HepG2 (cell line): ENCODE results near the gene CDC25C. TPM values are rescaled to one million over a fixed set of nuclear protein-coding genes. Genes with fewer than 3 reads are reported as not detected.
A peak's percentile ranks its signal among the peaks of the same experiment; 100 is the strongest.

Experiments
- ATAC-seq: fragments of 200-7000 bp; cut with Tn5 transposase; 3 replicates; pipeline ENCODE4 v1.9.1; 2020; ENCODE audit warnings: mild to moderate bottlenecking, moderate library complexity
- BruUV-seq: library from RNA; stranded (reverse); fragments of 400-500 nt; replicated peaks from 2 replicates; lab custom pipeline; 2021; lab: Mats Ljungman, UMichigan
- CTCF ChIA-PET: fragments of 300-600 bp; formaldehyde crosslinking; extraction: SDS; loops from one replicate; lab custom pipeline; 2021; ENCODE audit warnings: low total read pairs, inconsistent platforms, low intra/inter-chr PET ratio; lab: Yijun Ruan, JAX
- POLR2A ChIA-PET: fragments of 350-600 bp; sonication (Branson Sonifier 250); formaldehyde crosslinking; loops from one replicate; lab custom pipeline; 2020; ENCODE audit warnings: antibody characterized with exemption, inconsistent platforms; lab: Yijun Ruan, JAX
- DNase-seq: peaks from one replicate; pipeline ENCODE4 v3.0.0-alpha.2; 2015; ENCODE audit warnings: low spot score
- FAIRE-seq: peaks from 3 replicates; lab custom pipeline; 2011; peaks lifted over from hg19 to GRCh38; lab: Jason Lieb, UNC
- H2AFZ ChIP-seq: one replicate; pipeline ENCODE4 v1.6.1; 2011; ENCODE audit warnings: low read length, inconsistent platforms
- H3K27ac ChIP-seq: fragments of 300-600 bp; 3 replicates; pipeline ENCODE4 v1.8.0; 2011; ENCODE audit warnings: mixed run types, mild to moderate bottlenecking, mixed read lengths, low read length, inconsistent platforms; ENCODE audit not compliant: insufficient read depth; ENCODE audit errors: extremely low read length
- H3K27me3 ChIP-seq, 2 experiments: fragments of 200-600 bp in 1 of 2; 2 replicates in 1 of 2; 3 replicates in 1 of 2; pipeline versions ENCODE4 v1.6.0 to v1.8.0; 2011; ENCODE audit warnings: low read length in 2 of 2, mild to moderate bottlenecking in 2 of 2, moderate library complexity in 2 of 2, inconsistent platforms in 1 of 2; ENCODE audit not compliant: insufficient read depth in 2 of 2, control insufficient read depth in 1 of 2
- H3K36me3 ChIP-seq, 2 experiments: fragments of 200-600 bp in 1 of 2; replicated peaks in 1 of 2; 2 replicates in 1 of 2; 3 replicates in 1 of 2; pipeline versions ENCODE4 v1.5.1 to v1.8.0; 2011; ENCODE audit warnings: low read length in 2 of 2, inconsistent platforms in 1 of 2; ENCODE audit not compliant: insufficient read depth in 2 of 2, control insufficient read depth in 1 of 2
- H3K4me1 ChIP-seq: 2 replicates; pipeline ENCODE4 v1.5.1; 2012; ENCODE audit warnings: low read length, inconsistent platforms; ENCODE audit not compliant: insufficient read depth
- H3K4me2 ChIP-seq: 2 replicates; pipeline ENCODE4 v1.6.0; 2011; ENCODE audit warnings: low read depth, low read length, inconsistent platforms
- H3K4me3 ChIP-seq, 3 experiments: fragments of 200-600 bp in 1 of 3; sonication (generic), shearing (Covaris generic) in 1 of 3; replicated peaks in 1 of 3; 2 replicates each; pipeline ENCODE4 v1.5.1; 2011 to 2016; ENCODE audit warnings: low read length in 3 of 3, inconsistent platforms in 2 of 3, low read depth in 2 of 3, mild to moderate bottlenecking in 2 of 3, control low read depth in 1 of 3, mixed read lengths in 1 of 3; ENCODE audit not compliant: insufficient read depth in 1 of 3
- H3K79me2 ChIP-seq: one replicate; pipeline ENCODE4 v1.6.1; 2011; ENCODE audit warnings: low read length, inconsistent platforms; ENCODE audit not compliant: insufficient read depth
- H3K9ac ChIP-seq: 2 replicates; pipeline ENCODE4 v1.6.0; 2011; ENCODE audit warnings: mild to moderate bottlenecking, low read depth, low read length, inconsistent platforms; ENCODE audit not compliant: insufficient read depth
- H3K9me3 ChIP-seq: 2 replicates; pipeline ENCODE4 v1.5.1; 2012; ENCODE audit warnings: mild to moderate bottlenecking, low read length
- H4K20me1 ChIP-seq: 2 replicates; pipeline ENCODE4 v1.6.0; 2011; ENCODE audit warnings: inconsistent platforms, mild to moderate bottlenecking, low read length, moderate library complexity; ENCODE audit not compliant: insufficient read depth
- BRD4 ChIP-seq: sonication (generic); formaldehyde crosslinking; IDR thresholded peaks from 2 replicates; pipeline ENCODE4 v1.4.0; 2020; ENCODE audit warnings: missing genetic modification reagents
- FOXK1 ChIP-seq: sonication (generic); formaldehyde crosslinking; IDR thresholded peaks from 2 replicates; pipeline ENCODE4 v1.4.0; 2020; ENCODE audit warnings: low read depth, missing genetic modification reagents, borderline replicate concordance
- MAFK ChIP-seq, 2 experiments: IDR thresholded peaks in 1 of 2; conservative IDR thresholded peaks in 1 of 2; 2 replicates each; pipeline ENCODE4 v1.6.1; 2011; ENCODE audit warnings: improper control_type of control experiment in 2 of 2, low read length in 2 of 2
- MYNN ChIP-seq: sonication (generic); formaldehyde crosslinking; IDR thresholded peaks from 2 replicates; pipeline ENCODE4 v1.4.0; 2020; ENCODE audit warnings: mild to moderate bottlenecking, low read depth, missing genetic modification reagents
- NFYB ChIP-seq: sonication (generic); formaldehyde crosslinking; IDR thresholded peaks from 2 replicates; pipeline ENCODE4 v1.4.0; 2020; ENCODE audit warnings: missing genetic modification reagents
- RAD21 ChIP-seq: fragments of 450-650 bp; formaldehyde crosslinking; IDR thresholded peaks from 2 replicates; pipeline ENCODE4 v1.5.0; 2020; ENCODE audit warnings: mild to moderate bottlenecking
- SAP130 ChIP-seq: IDR thresholded peaks from 2 replicates; pipeline ENCODE4 v1.6.1; 2016; ENCODE audit warnings: low read depth
- TCF7 ChIP-seq: sonication (generic); IDR thresholded peaks from 2 replicates; pipeline ENCODE4 v1.6.1; 2016; ENCODE audit warnings: antibody characterized with exemption, low read depth
- TMF1 ChIP-seq: sonication (generic); formaldehyde crosslinking; IDR thresholded peaks from 2 replicates; pipeline ENCODE4 v1.8.1; 2022; ENCODE audit warnings: low read depth, missing genetic modification reagents
- TOPORS ChIP-seq: sonication (generic); formaldehyde crosslinking; IDR thresholded peaks from 2 replicates; pipeline ENCODE4 v1.8.0; 2023; ENCODE audit warnings: mild to moderate bottlenecking, missing genetic modification reagents
- ZKSCAN1 ChIP-seq: fragments of 150-350 bp; IDR thresholded peaks from 2 replicates; pipeline ENCODE4 v1.6.1; 2014; ENCODE audit warnings: low read length
- ZNF761 ChIP-seq: sonication (generic); formaldehyde crosslinking; conservative IDR thresholded peaks from 2 replicates; pipeline ENCODE4 v1.4.0; 2020; ENCODE audit warnings: mild to moderate bottlenecking, missing genetic modification reagents
- WGBS: methylation state at CpG from one replicate; pipeline ENCODE4 v1.1.6; 2017; ENCODE audit warnings: low lambda C conversion rate; 5-methylcytosine and 5-hydroxymethylcytosine counted together
- in situ Hi-C: cut with HindIII; loops from 2 replicates; pipeline ENCODE4 v1.10.0; 2017; ENCODE audit warnings: low pct_unique_long_range_greater_than_20kb; ENCODE audit not compliant: extremely low pct_ligation_motif_present
- intact Hi-C: fragments of 100-400 bp; cut with micrococcal nuclease; formaldehyde crosslinking; loops from one replicate; pipeline ENCODE4 v1.10.0; 2022; ENCODE audit not compliant: unreplicated experiment
- polyA plus RNA-seq, 8 experiments: library from polyadenylated mRNA; depleted of rRNA in 3 of 8; stranded (reverse) in 7 of 8; unstranded in 1 of 8; fragments of >200 nt; fragmentation: Illumina TruSeq in 4 of 8; extraction: Trizol in 4 of 8; gene quantifications; 2 replicates each; pipeline versions ENCODE4 v1.2.1 to v1.2.3, GENCODE V29; 2011 to 2016; ENCODE audit warnings: low read depth in 4 of 8, missing spikeins in 1 of 8, mixed read lengths in 1 of 8; ENCODE audit not compliant: insufficient read depth in 1 of 8
- total RNA-seq, 5 experiments: library from RNA; depleted of rRNA; stranded (reverse); fragments of >200 nt; fragmentation: Illumina TruSeq; extraction: Trizol; gene quantifications; 2 replicates each; pipeline ENCODE4 v1.2.3, GENCODE V29; 2016; ENCODE audit warnings: low read depth in 1 of 5
- TF ChIP-seq, protein P1 (sequence below): sonication (generic); formaldehyde crosslinking; IDR thresholded peaks from 2 replicates; pipeline ENCODE4 v1.5.0; 2020; ENCODE audit warnings: mild to moderate bottlenecking, missing genetic modification reagents, borderline replicate concordance
- TF ChIP-seq, protein P2 (sequence below): IDR thresholded peaks from 2 replicates; pipeline ENCODE4 v1.6.1; 2016; ENCODE audit warnings: control low read depth
- TF ChIP-seq, protein P3 (sequence below): IDR thresholded peaks from 2 replicates; pipeline ENCODE4 v1.6.1; 2012; ENCODE audit warnings: inconsistent platforms
- TF ChIP-seq, protein P4 (sequence below): sonication (generic); formaldehyde crosslinking; IDR thresholded peaks from 2 replicates; pipeline ENCODE4 v1.4.0; 2020; ENCODE audit warnings: mild to moderate bottlenecking, low read depth, missing genetic modification reagents

The CDC25C gene
- total and polyA plus RNA-seq, 2 of the 13 experiments (the other 11 are each of a cell fraction or from before 2014, with no cell fraction given), result 17.7 to 27.6 TPM

DNA sequence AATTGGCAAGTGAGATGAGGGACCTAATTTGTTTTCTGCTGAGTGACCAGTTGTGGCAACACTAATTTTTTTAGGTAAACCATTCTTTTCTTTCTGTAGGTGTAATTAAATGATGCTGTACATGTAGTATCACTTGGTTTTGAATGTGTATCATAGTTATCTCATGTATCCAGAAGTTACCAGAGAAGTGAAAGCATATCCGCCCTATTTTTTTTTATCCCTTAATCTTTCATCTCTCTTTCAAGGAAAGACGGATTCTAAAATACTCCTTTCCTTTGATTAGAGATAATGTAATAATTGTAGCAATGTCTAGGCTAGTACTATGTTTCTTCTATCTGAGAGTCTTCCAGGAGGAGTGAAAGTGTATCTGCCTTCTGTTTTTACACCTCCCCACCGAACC is 28.0 kb upstream of the CDC25C start (continued):
- no peak for TF ChIP-seq TCF7
- TF ChIP-seq ZKSCAN1, result no peak

DNA sequence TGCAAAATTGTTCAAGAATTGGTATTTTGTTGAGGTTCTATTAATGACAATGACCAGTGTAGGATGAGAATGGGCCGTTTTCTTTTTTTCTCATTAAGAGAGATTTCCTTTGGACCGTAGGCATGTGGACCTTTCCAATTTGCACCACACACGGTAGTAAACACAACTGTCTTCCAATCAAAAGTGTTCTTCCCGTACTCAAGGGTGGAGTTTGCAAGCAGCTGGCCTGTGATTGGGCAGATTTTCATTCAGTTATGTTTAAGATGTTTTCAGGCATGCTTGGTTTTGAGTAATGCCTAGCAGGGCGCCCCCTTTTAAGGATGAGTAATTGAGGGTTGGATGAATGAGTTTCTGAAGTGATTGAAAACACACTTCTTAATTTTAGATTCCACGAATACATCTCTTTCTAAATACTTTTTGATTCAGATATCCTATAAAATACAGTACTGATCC is 23.3 kb upstream of the CDC25C start:
- FAIRE-seq (peak; percentile 97), ATAC-seq (peak; percentile 67), DNase-seq (peak; percentile 67)
- Histone ChIP-seq H3K9ac (peak overlapping the region; percentile 96; the same call in 1 of the 2 replicates), H2AFZ (no peak overlapping the region), H3K4me2 (peak overlapping the region; percentile 82), H3K79me2 (peaks cover 61% of the 10 kb centered on the region), H3K9me3 (no peaks in the 10 kb centered on the region), H3K27me3 (no peaks in the 10 kb centered on the region; a peak in 1 of 5 replicates), H3K4me3 (peak overlapping the region; percentile 93 to 98 (median 97); a peak in 5 of 6 replicates), H4K20me1 (peaks cover 23% of the 10 kb centered on the region), H3K36me3 (no peaks in the 10 kb centered on the region), H3K4me1 (peaks cover 20% of the 10 kb centered on the region), H3K27ac (no peak overlapping the region)
- ChIA-PET CTCF (no interaction called here), POLR2A (interaction anchor here (0.5 to 6.2 kb wide), 3 partner anchors 15 to 107 kb away, joined by 3 to 111 read pairs (median 3); partner anchors contain the start of gene FAM53C)
- intact Hi-C loops, result loop anchor here (5.0 kb wide), 1 partner anchor 178 kb away; the partner anchor contains the start of genes BRD8 and KIF20A
- WGBS, result 23% methylated on average over 6 of the region's 6 CpGs
- BruUV-seq, result no TSS peak
- in situ Hi-C loops, result no loop called here
- TF ChIP-seq NFYB (CRISPR knock-in tag) (peak; percentile 82), MAFK (conservative IDR thresholded peaks at IDR 0.05 in 1 of 2, IDR thresholded peaks at IDR 0.05 in 1 of 2; ENCODE audit: low read length in 2 of 2) (0 out of 4 replicates have a peak, but pooled peaks have one; percentile 0 to 21), MYNN (CRISPR knock-in tag) (no peak), TMF1 (CRISPR knock-in tag) (no peak), ZNF761 (CRISPR knock-in tag) (no peak), RAD21 (CRISPR knock-in tag) (no peak), SAP130 (CRISPR knock-in tag) (peak; percentile 54; the same call in 1 of the 2 replicates), FOXK1 (CRISPR knock-in tag) (peak; percentile 83; the same call in 1 of the 2 replicates), TOPORS (CRISPR knock-in tag) (no peak), BRD4 (no peak)
- TF ChIP-seq, protein P1, sequence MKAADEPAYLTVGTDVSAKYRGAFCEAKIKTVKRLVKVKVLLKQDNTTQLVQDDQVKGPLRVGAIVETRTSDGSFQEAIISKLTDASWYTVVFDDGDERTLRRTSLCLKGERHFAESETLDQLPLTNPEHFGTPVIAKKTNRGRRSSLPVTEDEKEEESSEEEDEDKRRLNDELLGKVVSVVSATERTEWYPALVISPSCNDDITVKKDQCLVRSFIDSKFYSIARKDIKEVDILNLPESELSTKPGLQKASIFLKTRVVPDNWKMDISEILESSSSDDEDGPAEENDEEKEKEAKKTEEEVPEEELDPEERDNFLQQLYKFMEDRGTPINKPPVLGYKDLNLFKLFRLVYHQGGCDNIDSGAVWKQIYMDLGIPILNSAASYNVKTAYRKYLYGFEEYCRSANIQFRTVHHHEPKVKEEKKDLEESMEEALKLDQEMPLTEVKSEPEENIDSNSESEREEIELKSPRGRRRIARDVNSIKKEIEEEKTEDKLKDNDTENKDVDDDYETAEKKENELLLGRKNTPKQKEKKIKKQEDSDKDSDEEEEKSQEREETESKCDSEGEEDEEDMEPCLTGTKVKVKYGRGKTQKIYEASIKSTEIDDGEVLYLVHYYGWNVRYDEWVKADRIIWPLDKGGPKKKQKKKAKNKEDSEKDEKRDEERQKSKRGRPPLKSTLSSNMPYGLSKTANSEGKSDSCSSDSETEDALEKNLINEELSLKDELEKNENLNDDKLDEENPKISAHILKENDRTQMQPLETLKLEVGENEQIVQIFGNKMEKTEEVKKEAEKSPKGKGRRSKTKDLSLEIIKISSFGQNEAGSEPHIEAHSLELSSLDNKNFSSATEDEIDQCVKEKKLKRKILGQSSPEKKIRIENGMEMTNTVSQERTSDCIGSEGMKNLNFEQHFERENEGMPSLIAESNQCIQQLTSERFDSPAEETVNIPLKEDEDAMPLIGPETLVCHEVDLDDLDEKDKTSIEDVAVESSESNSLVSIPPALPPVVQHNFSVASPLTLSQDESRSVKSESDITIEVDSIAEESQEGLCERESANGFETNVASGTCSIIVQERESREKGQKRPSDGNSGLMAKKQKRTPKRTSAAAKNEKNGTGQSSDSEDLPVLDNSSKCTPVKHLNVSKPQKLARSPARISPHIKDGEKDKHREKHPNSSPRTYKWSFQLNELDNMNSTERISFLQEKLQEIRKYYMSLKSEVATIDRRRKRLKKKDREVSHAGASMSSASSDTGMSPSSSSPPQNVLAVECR, result peak; percentile 29; the same call in 1 of the 2 replicates
- TF ChIP-seq, protein P2, sequence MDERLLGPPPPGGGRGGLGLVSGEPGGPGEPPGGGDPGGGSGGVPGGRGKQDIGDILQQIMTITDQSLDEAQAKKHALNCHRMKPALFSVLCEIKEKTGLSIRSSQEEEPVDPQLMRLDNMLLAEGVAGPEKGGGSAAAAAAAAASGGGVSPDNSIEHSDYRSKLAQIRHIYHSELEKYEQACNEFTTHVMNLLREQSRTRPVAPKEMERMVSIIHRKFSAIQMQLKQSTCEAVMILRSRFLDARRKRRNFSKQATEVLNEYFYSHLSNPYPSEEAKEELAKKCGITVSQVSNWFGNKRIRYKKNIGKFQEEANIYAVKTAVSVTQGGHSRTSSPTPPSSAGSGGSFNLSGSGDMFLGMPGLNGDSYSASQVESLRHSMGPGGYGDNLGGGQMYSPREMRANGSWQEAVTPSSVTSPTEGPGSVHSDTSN, result peak; percentile 71
- TF ChIP-seq, protein P3, sequence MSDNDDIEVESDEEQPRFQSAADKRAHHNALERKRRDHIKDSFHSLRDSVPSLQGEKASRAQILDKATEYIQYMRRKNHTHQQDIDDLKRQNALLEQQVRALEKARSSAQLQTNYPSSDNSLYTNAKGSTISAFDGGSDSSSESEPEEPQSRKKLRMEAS, result peak; percentile 53; the same call in 1 of the 2 replicates
- TF ChIP-seq, protein P4, sequence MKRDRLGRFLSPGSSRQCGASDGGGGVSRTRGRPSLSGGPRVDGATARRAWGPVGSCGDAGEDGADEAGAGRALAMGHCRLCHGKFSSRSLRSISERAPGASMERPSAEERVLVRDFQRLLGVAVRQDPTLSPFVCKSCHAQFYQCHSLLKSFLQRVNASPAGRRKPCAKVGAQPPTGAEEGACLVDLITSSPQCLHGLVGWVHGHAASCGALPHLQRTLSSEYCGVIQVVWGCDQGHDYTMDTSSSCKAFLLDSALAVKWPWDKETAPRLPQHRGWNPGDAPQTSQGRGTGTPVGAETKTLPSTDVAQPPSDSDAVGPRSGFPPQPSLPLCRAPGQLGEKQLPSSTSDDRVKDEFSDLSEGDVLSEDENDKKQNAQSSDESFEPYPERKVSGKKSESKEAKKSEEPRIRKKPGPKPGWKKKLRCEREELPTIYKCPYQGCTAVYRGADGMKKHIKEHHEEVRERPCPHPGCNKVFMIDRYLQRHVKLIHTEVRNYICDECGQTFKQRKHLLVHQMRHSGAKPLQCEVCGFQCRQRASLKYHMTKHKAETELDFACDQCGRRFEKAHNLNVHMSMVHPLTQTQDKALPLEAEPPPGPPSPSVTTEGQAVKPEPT (CRISPR knock-in tag), result 0 out of 2 replicates have a peak, but pooled peaks have one; percentile 57
